SK-MEL-5 (cell line): ENCODE results near the gene ROBO4. TPM values are rescaled to one million over a fixed set of nuclear protein-coding genes. Genes with fewer than 3 reads are reported as not detected.

ENCODE experiments used
- DNase-seq: peaks from one replicate; pipeline ENCODE4 v3.0.0-alpha.2; 2016; ENCODE audit warnings: low read depth, low spot score
- in situ Hi-C: cut with HindIII; loops from 2 replicates; pipeline ENCODE4 v1.10.0; 2016; ENCODE audit warnings: low sequenced_read_pairs, high pct_unique_total_duplicates, low pct_unique_long_range_greater_than_20kb
- total RNA-seq: library from RNA; depleted of rRNA; stranded (reverse); fragments of >200 nt; shearing (Covaris generic); gene quantifications from 2 replicates; pipeline ENCODE4 v1.2.3, GENCODE V29; 2014; rRNA removed

The ROBO4 gene
- total RNA-seq, 1 experiment from 2014 or later = not detected

GRCh38 chr11:124839128-124839971, 58.3 kb downstream of the ROBO4 start:
- in situ Hi-C loops = no loop called here
- no peak for DNase-seq

GRCh38 chr11:124838805-124839127, 58.9 kb downstream of the ROBO4 start:
- in situ Hi-C loops = no loop called here
- DNase-seq = no peak

- in situ Hi-C loops = no loop called here
- DNase-seq = peak; percentile 80
Measured at GRCh38 chr11:124837491-124837856, 60.2 kb downstream of the ROBO4 start.

DNA sequence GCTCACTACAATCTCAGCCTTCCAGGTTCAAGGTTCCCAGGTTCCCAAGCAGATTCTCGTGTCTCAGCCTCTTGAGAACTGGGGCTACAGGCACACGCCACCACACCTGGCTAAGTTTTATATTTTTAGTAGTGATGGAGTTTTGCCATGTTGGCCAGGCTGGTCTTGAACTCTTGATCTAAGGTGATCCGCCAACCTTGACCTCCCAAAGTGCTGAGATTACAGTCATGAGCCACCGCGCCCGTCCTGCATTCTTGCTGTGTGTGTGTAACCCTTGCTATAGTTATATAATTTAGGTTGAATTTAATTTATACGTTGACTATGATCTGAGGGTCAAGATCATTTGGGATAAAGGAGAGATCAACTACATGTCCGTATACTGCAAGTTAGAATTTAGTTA, 61.7 kb downstream of the ROBO4 start:
- in situ Hi-C loops = no loop called here
- DNase-seq = no peak

DNA sequence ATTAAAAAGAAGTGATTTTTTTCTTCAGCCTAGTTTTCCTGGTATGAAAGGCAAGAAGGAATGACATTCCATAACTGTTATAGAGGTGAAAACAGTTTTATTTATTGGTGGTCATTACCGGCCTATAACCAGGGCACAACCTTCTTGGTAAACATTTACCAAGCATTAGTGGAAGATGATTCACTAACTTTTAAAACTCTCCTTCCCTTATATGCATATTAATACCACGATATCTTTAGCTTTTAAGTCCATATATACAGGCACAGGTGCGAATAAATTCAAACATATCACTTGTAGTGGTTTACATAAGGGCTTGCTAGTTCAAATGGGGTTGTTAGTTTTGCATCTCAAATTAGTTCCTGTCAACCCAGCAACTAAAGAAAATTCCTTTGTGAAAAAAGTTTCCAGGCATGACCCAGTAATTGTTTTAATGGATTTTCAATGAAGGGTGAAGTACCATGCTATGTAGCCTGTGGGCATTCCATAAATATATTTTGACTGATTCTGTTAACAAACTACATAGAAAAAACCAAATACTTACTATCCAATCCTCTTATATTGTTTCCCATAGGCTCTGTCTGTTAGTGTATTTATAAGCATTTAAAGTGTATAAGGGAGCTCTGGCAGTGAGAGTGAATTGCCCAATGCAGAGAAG, 63.0 kb downstream of the ROBO4 start:
- in situ Hi-C loops = no loop called here
- no peak for DNase-seq

Other genes with a start within 250 kb of the ROBO4 start
- gene SIAE, start 224.1 kb downstream of the ROBO4 start, total RNA-seq = 27.9 and 29.1 TPM in 2 replicates
- 7.9 and 9.6 TPM in 2 replicates for gene SPA17, start 224.0 kb downstream of the ROBO4 start, total RNA-seq
- gene NRGN, start 157.9 kb downstream of the ROBO4 start, total RNA-seq = 0.87 TPM in 1 of 2 replicates, not detected in the other
- not detected in 2 replicates for gene VSIG2, start 145.6 kb downstream of the ROBO4 start, total RNA-seq
- not detected in 2 replicates for gene ESAM, start 135.6 kb downstream of the ROBO4 start, total RNA-seq
- gene MSANTD2, start 97.5 kb downstream of the ROBO4 start, total RNA-seq = 6.7 and 7.8 TPM in 2 replicates
- 3.0 and 3.2 TPM in 2 replicates for gene ROBO3, start 32.4 kb downstream of the ROBO4 start, total RNA-seq
- not detected in 2 replicates for gene HEPN1, start 21.4 kb upstream of the ROBO4 start, total RNA-seq
- gene HEPACAM, start 38.2 kb upstream of the ROBO4 start, total RNA-seq = not detected in 2 replicates
- gene CCDC15, start 56.3 kb upstream of the ROBO4 start, total RNA-seq = 1.2 and 1.7 TPM in 2 replicates
- 184 TPM in 2 replicates for gene SLC37A2, start 165.4 kb upstream of the ROBO4 start, total RNA-seq
- 26.9 and 33.8 TPM in 2 replicates for gene TMEM218, start 213.8 kb upstream of the ROBO4 start, total RNA-seq